Fibroblast of pulmonary artery (primary cell): ENCODE results near the gene RAB5A.

Experiments used
- DNase-seq: peaks from one replicate; pipeline ENCODE4 v3.0.0-alpha.2; 2010; ENCODE audit warnings: low read depth
- H3K4me3 ChIP-seq: replicated peaks from 2 replicates; pipeline ENCODE4 v1.5.1; 2011; ENCODE audit warnings: low read depth, mild to moderate bottlenecking, control low read depth, low read length, moderate library complexity
- CTCF ChIP-seq: IDR thresholded peaks from 2 replicates; pipeline ENCODE4 v1.5.1; 2011; ENCODE audit warnings: mild to moderate bottlenecking, control low read depth, low read length, inconsistent platforms; ENCODE audit errors: missing control alignments

RAB5A gene

DNA sequence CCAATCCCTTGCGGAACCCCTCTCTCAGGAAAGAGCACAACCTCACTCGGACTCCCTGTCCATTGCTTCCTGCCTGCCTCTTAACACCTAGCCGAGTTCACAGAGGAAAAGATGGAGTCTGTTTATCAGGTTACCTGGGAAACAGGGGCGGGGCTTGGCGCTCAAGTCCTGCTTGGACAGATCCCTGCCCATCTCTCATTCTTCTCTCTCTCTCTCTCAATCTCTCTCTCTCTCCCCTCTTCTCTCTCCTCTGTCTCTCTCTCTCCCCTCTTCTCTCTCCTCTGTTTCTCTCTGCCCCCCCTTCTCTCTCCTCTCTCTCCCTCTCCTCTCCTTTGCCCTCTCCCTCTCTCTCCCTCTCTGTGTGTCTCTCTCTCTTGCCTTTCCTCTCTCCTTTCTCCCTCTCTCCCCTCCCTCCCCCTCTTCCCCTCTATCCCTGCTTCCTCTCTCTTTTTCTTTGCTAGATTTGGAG lies 12.8 kb upstream of the RAB5A start, which contains the start of gene EFHB:
Gene EFHB (minus strand): TSS at position 120 of the 469 bp plus-strand sequence. CDS start 199 bp downstream, outside the sequence.
- no peak within 1 kb of the TSS for H3K4me3 ChIP-seq
- no peak for TF ChIP-seq CTCF
- peak; percentile 38 for DNase-seq

- DNase-seq: peak; percentile 51
- TF ChIP-seq CTCF: no peak
- no peak overlapping the region for H3K4me3 ChIP-seq
Measured at GRCh38 chr3:19937459-19938294, 9.2 kb upstream of the RAB5A start.

DNA sequence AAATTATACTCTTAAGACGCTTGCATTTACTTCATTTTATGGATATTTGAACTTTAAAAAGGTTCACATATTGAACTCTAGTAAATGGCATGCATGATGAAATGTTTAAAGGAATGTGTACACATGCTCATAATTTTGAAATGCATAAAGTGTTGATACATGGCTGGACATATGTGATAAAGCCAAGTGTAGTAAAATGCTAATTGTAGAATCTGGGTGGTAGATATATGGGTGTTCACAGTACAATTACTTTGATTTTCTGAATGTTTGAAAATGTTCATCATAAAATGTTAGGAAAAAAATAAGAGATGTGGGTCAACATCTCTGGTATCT lies 8.6 kb upstream of the RAB5A start:
- H3K4me3 ChIP-seq: no peak overlapping the region
- no peak for TF ChIP-seq CTCF
- no peak for DNase-seq

DNA sequence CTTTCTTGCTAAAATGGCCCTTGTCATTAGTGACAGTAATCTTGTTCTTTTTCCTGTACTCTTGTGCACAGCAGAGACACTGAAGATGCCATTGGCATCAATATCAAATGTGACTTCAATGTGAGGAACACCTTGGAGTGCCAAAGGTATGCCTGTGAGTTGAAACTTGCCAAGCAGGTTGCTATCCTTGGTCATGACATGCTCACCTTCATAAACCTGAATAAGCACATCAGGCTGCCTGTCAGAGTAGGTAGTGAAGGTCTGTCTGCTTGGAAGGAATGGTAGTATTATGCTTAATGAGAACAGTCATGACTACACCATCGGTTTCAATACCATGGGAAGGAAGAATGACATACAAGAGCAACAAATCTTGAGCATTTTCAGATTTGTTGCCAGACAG lies 6.3 kb upstream of the RAB5A start:
- no peak for TF ChIP-seq CTCF

DNA sequence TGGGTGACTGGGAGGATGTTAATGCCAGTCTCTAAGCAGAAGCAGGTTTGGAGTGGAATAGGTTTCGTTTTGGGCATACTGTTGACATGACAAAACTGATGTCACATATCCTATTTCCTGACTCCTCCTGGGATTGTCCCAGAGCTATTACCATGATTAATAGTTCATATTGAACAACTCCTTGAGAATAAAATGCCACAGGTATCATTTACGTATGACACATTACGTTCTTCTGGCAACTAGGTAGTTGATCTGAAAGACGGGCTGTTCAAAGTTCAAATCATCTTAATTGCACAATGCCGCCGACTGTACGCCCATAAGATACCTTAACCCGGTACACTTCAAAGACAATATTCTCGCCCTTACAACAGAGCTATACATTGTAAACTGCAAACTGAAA lies 1.4 kb upstream of the RAB5A start:
- TF ChIP-seq CTCF: no peak
- no peak overlapping the region for H3K4me3 ChIP-seq
- DNase-seq: no peak

More for the DNA sequence above, 6.3 kb upstream of the RAB5A start:
- DNase-seq: no peak
- no peak overlapping the region for H3K4me3 ChIP-seq

GRCh38 chr3:19945969-19946831 lies 697 bp upstream of the RAB5A start:
- no peak for TF ChIP-seq CTCF
- DNase-seq: no peak
- peak overlapping the region; percentile 96 for H3K4me3 ChIP-seq
